GM21619 (cell line): ENCODE results near the gene DEF6.
A peak's percentile ranks its signal among the peaks of the same experiment; 100 is the strongest.

Experiments used
- ATAC-seq: cut with Tn5 transposase; IDR thresholded peaks from one replicate; pipeline ENCODE4 v1.9.1; 2021; ENCODE audit not compliant: unreplicated experiment

Gene DEF6

DNA sequence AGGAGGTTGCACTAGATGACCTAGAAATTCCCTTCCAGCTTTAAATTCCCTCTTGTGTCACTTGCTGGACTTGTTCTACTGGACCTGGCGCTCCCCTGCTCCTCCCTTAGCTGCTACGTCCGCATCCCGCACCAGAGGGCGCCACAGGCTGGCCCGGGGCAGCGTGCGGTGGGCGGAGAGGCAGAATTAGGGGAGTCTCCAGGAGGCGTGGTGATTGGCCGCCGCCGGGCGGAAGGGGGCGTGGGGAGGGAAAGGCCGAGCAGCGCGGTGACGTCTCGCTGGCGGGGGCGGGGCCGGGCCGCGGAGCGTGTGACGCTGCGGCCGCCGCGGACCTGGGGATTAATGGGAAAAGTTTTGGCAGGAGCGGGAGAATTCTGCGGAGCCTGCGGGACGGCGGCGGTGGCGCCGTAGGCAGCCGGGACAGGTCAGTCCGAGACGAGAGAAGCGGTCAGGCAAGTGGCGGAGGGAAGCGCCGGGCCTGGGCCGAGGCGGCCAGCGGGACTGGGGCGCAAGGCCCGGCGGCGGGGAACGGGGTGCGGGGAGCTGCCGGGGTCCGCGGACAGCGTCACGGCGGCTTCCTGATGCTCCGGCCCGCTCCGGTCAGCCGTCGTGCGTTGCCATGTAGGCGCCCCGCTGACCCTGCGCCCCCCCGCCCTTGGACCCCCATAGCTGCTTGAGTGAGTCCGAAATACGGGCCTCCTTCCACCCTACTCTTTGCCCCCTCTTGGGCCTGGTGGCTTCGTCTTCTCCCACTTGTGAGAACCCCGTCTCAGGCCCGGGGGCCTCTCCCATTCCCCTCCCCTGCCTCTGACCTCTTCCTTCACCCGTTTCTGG lies 44.9 kb downstream of the DEF6 start, which contains the start of gene PPARD:
Gene PPARD (plus strand): TSS at position 301 of the 834 bp plus-strand sequence. CDS start 68,530 bp downstream, outside the sequence.
- ATAC-seq: peak; percentile 94

DNA sequence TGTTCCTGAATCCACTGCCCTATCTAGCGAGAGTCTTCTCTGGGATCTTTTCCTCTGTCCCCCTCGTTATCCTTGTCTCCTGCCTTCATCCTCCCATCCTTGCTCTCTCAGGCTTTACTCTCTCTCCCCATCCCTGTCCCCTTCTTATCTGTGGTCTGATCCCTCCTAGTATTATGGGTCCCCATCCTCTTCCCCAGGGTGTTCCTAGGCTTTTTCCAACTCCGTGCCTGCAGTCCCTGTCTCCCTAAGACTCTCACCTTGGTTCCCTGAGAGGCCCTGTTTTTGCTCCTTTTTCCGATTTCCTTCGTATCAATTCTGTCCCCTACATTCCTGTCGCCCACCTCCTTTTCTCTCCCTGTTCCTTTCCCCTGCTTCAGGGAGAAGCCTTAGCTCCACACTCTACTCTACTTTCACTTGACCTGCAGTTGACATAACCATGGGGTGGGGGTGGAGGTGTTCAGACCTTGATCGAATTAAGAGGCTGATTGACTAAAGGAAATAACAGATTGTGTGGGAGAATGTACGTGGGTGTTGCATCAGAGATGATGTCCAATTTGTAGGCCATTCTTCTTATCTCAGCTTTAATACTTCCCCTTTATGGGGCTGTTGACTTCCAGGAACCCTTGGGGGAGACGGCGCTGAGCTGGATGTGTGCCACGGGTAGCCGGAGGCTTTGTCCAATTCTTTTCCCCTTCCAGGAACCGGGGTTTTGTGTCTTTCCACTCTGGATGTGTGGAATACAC lies 45.6 kb downstream of the DEF6 start:
- no peak for ATAC-seq

DNA sequence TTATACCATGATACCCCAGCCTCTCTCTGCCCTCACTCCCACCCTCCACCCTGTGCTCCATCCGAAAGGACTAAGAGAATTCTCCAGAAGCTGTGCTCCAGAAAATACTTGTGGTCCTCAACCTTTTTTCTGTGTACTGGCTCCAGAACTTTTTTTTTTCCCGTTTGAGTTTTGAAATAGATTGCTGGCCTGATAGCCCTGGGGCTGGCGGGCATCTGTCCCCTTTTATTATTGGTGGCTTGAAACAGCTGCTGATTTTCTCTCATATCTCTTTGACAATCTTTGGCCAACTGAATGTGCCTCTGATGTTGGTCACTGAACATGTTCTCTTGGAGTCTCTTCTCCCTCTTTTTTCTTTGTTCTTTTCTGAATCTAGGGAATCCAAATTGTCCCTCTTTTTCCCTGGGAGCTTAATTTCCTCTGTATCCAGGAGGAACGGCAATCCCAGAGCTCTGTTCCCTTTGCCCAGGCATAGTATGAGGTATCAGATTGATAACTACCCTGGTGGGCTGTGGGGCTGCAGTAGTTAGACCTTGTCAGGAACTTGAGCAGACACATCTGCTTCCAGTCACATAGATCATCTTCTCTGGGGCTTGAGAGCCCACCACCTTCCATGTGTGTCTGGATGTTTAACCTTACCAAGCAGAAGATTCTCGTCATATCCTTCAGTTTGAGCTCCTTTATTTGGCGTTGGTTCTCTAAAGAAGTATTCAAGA lies 46.4 kb downstream of the DEF6 start:
- no peak for ATAC-seq

DNA sequence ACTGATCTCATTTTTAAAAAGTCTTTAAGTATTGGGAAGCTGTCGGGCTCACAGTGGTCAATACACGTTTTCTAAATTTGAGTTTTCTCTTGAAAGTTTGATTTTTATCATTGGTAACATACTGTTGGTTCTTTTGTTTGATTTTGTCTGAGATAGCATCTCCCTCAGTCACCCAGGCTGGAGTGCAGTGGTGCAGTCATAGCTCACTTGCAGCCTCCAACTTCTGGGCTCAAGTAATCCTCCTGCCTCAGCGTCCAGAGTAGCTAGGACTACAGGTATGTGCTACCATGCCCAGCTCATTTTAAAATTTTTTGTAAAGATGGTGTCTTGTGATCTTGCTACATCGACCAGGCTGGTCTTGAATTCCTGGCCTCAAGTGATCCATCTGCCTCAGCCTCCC lies 53.8 kb downstream of the DEF6 start:
- no peak for ATAC-seq

DNA sequence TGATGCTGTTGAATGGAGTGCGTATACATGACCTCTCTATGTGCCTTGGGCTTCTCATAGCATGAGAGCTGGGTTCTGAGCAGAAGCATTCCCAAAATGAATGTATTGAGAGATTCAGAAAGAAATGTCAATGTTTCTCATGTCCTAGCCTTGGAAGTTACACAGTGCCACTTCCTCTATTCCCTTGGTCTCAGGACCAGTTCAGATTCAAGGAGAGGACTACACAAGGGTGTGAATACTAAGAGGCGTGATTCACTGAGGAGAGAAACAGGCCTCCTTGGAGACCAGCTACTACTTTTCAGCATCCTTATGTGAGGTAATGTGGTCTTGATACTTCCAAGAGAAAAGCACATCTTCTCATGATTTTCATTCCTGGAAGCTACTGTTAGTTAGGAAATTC lies 55.1 kb downstream of the DEF6 start:
- no peak for ATAC-seq

DNA sequence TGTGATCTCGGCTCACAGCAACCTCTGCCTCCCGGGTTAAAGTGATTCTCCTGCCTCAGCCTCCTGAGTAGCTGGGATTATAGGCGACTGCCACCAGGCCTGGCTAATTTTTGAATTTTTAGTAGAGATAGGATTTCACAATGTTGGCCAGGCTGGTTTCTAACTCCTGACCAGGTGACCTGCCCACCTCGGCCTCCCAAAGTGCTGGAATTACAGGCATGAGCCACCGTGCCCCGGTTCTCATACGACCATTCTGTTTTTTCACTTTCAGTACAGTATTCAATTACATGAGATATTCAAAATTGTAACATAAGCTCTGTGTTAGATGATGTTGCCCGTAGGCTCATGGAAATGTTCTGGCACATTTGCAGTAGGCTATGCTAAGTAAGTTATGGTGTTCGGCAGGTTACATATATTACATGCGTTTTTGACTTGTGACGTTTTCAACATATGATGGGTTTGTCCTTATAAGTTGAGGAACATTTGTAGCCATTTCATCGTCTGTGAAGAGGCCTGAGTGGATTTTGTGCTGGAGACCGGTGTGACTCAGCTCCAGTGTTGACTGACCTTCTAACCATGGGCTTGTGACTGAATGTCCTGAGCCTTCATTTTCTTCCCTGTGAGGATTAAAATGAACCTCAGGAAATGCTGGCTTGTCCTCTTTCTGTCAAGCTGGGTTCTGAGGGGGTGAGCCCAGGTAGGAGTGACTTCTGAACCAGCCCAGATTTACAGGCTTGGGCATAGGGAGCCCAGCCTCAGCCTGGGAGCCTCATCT lies 56.9 kb downstream of the DEF6 start:
- ATAC-seq: no peak

DNA sequence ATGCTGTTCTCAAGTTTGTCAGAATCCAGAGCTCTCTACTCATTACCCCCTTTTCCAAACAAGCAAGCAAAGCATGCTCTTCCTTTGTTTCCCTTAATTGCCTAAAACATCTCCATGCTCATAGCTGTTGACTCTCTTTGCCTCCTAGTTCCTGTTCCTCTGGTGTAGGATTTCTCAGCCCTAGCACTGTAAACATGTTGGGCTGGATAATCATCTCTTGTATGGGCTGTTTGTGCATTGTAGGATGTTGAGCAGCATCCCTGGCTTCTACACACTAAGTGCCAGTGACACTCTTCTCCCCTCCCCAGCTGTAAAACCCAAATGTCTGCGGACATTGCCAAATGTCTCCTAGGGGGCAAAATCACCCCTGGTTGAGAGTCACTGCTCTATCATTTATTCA lies 58.8 kb downstream of the DEF6 start:
- ATAC-seq: no peak

DNA sequence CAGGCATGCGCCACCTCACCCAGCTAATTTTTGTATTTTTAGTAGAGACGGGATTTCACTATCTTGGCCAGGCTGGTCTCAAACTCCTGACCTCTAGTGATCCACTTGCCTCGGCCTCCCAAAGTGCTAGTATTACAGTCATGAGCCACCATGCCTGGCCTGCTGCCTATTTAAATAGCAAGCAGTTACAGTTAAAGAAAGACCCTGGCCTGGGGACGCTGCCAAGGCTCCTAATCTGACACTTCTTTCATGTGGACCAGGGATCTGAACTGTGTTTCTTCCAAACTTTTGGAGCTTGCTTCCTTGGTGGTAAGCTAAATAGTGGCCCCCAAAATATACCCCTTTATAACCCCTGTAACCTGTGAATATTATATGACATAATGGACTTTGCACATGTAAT lies 60.1 kb downstream of the DEF6 start:
- no peak for ATAC-seq

DNA sequence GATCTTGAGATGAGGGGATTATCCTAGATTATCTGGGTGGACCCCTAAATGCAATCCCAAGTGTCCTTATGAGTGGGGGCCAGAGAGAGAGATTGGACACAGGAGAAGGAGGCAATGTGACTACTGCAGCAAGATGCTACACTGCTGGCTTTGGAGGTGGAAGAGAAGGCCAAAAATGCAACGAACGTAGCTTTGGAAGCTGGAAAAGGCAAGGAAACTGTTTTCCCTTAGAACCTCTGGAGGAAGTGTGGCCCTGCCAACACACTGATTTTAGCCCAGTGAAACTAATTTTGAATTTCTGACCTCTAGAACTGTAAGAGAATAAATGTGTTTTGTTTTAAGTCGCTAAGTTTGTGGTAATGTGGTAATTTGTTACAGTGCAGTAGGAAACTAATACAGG lies 60.5 kb downstream of the DEF6 start:
- no peak for ATAC-seq

DNA sequence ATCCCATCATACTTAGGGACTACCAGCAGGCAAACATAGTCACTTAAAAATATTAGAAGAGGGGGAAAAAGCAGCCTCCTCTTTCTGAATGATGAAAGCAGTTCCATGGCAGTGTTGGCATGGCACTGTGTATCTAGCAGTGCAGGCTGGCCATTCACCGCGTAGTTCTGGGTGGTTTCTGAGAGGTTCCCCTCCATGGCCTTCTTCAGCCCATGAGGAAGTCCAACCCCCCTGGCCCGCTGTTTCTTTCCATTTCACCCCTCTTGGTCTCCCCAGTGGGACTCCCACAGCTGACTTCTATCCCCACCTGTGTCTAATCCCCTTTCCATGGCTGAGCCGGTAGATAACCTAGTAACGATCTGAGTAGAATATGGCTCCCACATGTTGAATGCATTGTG lies 61.7 kb downstream of the DEF6 start:
- no peak for ATAC-seq

DNA sequence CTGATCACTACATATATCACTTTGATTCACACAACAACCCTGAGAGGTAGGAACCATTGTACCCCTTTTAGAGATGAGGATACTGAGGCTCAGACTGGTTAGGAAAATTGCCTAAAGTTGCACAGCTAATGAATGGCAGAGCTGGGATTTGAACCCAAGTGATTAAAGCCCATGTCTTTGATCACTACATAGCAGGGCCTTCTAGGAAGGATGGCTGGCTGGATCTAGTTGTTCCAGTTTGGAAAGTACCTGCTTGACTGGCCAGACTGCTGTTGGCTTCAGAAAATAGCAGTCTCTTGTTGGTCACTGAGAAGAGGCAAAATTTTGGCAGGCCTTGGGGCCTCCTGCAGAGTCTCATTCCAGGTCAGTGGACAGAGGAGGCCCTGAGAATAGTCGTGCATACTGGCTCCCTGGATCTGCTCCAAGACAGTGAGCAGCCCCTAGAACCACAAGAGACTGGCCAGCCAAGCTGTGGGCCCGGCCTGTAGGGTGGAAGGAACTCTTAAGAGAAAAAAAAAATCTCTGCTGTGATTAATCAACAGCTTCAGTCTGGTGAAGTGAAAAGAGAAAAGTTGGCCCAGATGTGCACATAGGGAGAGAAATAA lies 62.2 kb downstream of the DEF6 start:
- no peak for ATAC-seq

DNA sequence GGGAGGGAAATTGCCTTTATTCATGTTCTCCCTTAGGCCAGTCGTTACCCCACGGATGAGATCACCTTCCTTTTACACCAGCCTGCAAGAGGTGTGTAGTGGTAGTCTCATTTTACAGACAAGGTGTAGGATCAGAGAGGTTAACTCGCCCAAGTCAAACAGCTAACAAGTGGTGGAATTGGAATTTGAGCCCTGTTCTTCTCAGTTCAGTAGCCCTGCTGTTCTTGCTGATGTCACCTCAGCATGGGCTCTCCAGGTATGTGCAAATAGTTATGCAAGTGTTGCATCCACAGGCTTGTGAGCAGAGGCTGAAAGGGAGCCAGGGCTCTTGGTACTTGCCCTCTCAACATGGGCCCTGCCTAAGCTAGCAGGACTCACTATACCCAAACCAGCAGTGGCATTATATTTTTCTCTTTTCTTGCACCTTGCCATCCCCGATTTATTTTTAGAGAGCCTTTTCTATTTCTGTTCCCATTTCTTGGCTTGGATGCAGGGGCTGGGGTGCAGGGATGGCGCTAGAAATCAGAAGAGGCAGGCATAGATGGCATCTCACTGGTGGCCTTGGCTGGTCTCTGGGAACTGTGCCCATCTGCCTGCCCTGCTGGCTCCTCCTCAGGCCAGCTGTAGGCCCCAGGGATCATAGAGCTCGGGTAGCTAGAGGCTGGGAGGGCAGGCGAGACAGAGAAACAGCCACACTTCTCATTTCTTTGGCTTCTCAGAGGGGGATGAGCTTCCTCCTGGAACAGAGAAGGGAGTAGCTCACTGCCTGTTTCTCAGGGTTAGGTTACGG lies 62.9 kb downstream of the DEF6 start:
- no peak for ATAC-seq

DNA sequence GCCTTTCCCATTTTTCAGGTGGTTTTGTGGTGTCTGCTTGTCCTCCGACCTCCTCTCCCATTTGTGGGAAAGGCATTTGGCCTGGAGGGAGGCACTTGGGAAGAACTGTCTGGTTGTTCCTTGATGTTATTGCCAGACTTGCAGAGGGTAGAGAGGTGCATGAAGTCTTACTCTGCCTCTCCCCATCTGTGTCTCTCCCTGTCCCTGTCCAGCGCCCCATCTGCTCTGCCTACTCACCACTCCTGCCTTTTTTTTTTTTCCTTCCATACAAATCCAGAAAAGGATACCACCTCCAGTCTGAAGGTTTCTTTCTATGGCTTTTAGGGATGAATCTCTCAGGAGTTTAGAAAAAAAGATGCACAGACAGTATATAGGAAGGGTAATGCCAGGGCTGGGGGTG lies 64.6 kb downstream of the DEF6 start:
- no peak for ATAC-seq

DNA sequence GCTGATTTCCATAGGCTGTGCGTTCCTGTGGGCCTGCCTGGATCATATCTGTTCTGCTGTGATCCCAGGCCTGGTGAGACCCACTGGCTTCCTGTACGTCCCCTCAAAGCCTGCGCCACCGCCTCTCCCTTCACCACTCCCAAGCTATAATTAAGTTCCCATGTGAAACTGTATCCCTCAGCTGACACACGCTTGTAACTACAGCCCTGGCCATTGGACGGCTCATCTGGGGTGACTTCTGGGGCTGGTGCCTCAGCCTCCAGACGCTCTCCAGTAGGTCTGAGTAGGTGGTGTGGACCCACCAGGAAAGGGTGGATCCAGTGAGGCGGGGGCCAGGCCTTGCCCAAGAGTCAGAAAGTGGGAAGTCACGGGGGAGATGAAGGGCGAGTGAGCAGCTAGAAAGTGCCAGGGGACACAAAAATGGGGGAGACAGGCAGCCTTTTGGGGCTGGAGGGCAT lies 65.7 kb downstream of the DEF6 start:
- ATAC-seq: no peak

DNA sequence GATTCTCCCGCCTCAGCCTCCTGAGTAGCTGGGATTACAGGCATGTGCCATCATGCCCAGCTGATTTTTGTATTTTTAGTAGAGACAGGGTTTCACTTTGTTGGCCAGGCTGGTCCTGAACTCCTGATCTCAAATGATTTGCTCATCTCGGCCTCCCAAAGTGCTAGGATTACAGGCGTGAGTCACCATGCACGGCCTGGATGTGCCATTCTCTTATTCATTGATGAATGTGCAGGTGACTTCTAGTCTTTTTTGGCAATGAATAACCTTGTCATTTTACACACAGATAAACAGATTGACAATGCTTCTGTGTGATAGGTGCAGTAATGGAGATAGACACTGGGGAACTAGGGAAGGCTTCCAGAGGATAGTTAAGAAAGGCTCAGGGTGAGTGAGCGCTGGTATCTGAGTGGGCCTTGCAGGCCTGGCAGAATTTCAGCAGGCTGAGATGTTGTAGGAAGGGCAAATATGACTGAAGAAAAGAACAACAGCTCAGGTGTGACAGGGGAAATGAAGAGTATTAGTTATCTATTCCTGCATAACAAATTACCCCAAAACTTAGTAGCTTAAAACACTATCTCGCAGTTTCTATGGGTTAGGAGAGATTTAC lies 68.1 kb downstream of the DEF6 start:
- ATAC-seq: no peak

DNA sequence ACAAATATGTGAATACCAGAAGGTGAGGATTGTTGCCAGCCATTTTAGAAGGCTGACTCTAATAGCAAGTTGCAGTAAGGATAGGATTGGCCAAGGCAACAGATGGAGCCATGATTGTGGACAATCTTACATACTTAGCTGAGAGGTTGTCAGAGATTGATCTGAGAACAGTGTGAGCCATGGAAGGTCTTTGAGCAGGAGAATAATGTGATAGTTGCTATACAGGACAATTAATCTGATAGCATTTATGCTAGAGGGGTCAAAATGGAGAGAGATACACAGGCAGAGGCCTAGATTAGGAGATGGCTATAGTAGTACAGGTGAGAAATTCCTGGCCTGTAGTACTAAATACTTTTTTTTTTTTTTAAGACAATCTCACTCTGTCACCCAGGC lies 68.6 kb downstream of the DEF6 start:
- ATAC-seq: no peak

DNA sequence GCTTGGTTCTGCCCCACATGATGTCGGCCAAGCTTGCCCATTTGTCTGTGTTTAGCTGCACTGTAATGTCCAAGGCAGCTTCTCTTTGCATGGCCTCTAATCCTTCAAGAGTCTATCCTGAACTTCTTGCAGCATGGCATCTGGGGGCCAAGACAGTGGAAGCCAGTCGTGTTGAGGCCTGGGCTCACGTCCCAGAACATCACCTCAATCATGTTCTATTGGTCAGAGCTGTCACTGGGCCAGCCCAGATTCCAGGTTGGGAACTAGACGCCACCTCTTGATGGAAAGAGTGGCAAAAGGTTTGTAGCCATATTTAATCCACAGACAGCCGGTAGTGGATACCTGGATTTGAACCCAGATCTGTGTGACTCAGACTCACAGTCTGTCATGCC lies 70.0 kb downstream of the DEF6 start:
- no peak for ATAC-seq

DNA sequence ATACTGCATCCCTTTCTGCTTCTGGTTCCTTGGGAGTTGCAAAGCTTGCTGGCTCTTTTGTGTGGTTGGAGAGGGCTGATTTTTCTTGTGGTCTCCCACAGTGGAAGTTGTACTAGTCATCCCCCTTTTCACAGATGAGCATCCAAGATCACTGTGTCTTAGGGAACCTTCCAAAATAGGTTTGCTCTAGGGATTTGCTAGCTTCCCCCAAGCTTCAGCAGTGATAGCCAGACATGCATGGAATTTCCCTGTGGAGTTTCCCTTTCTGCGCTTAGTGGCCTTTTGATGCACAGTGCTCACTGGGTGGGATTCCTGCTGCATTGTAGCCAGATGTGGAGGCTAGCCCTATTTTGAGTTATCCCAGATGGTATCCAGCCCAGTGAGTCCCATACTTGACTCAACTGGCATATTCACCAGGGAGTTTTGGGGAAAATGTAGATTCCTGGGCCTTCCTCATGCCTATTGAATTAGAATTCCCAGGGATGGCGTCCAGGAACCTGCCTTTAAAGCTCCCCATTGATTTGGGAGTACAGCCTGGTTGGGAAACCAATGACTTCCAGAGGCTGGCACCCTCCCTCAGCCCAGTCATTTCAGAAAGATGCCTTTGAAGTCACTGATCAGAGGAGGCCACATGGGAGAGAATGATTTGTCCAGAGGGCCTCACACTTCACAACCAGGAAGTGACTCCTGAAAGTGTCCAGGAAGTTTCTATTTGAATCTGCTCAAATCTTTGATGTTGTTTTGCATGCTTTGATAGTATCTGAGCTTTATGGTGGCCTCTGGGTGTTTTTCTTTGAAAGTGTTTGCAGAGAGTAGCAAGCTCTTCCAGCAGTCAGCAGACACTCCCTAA lies 70.6 kb downstream of the DEF6 start:
- no peak for ATAC-seq
